ENCODE measurements around the gene LSM3. TPM values are rescaled to one million over a fixed set of nuclear protein-coding genes. Genes with fewer than 3 reads are reported as not detected.

The LSM3 gene
- total RNA-seq, 1 experiment from 2014 or later = 11.9 TPM

GRCh38 chr3:14159426-14159825 is 19.2 kb upstream of the LSM3 start:
- H3K4me1 ChIP-seq (ENCODE audit: control insufficient read depth, insufficient read depth, low read length) = no peaks in the 10 kb centered on the region
- BruUV-seq (replicated peaks) = no TSS peak
- H3K27me3 ChIP-seq (ENCODE audit: control insufficient read depth, insufficient read depth, low read length) = no peaks in the 10 kb centered on the region
- H3K27ac ChIP-seq (ENCODE audit: low read length) = no peak overlapping the region
- ChIA-PET CTCF (no interaction called here), POLR2A (no interaction called here)
- peaks cover 6% of the 10 kb centered on the region; the same call in 1 of the 2 replicates for H3K36me3 ChIP-seq (ENCODE audit: control insufficient read depth, insufficient read depth, low read length)
- DNase-seq (ENCODE audit: low read depth, low spot score) (no peak), ATAC-seq (no peak)
- no peaks in the 10 kb centered on the region; the same call in 1 of the 2 replicates for H3K9me3 ChIP-seq (ENCODE audit: control insufficient read depth, insufficient read depth, low read depth, low read length)
- TF ChIP-seq CTCF (IDR thresholded peaks at IDR 0.05) = no peak
- TF ChIP-seq POLR2AphosphoS5 (IDR thresholded peaks at IDR 0.05; ENCODE audit: low read depth, low read length) = no peak
- TF ChIP-seq SIN3A (IDR thresholded peaks at IDR 0.05; ENCODE audit: borderline replicate concordance, insufficient read depth, low read depth, low read length) = no peak
- TF ChIP-seq TCF7L2 (IDR thresholded peaks at IDR 0.05; ENCODE audit: low read depth, low read length) = no peak
- TF ChIP-seq REST (IDR thresholded peaks at IDR 0.05; ENCODE audit: insufficient read depth in 1 of 2, low read depth in 2 of 2, low read length in 1 of 2) = no peak
- in situ Hi-C loops (cut with HindIII; ENCODE audit: low pct_unique_long_range_greater_than_20kb, low sequenced_read_pairs) (no loop called here), intact Hi-C loops (cut with micrococcal nuclease; ENCODE audit: unreplicated experiment) (no loop called here)
- H3K4me3 ChIP-seq (ENCODE audit: low read depth in 2 of 2, low read length in 2 of 2) = no peak overlapping the region

- H3K4me3 ChIP-seq (ENCODE audit: low read depth in 2 of 2, low read length in 2 of 2) = no peak overlapping the region
- ATAC-seq (no peak), DNase-seq (ENCODE audit: low read depth, low spot score) (no peak)
- H3K27me3 ChIP-seq (ENCODE audit: control insufficient read depth, insufficient read depth, low read length) = no peaks in the 10 kb centered on the region
- TF ChIP-seq CTCF (IDR thresholded peaks at IDR 0.05) (no peak), REST (IDR thresholded peaks at IDR 0.05; ENCODE audit: insufficient read depth in 1 of 2, low read depth in 2 of 2, low read length in 1 of 2) (no peak), TCF7L2 (IDR thresholded peaks at IDR 0.05; ENCODE audit: low read depth, low read length) (no peak), POLR2AphosphoS5 (IDR thresholded peaks at IDR 0.05; ENCODE audit: low read depth, low read length) (no peak), SIN3A (IDR thresholded peaks at IDR 0.05; ENCODE audit: borderline replicate concordance, insufficient read depth, low read depth, low read length) (no peak)
- peaks cover 6% of the 10 kb centered on the region; the same call in 1 of the 2 replicates for H3K36me3 ChIP-seq (ENCODE audit: control insufficient read depth, insufficient read depth, low read length)
- intact Hi-C loops (cut with micrococcal nuclease; ENCODE audit: unreplicated experiment) (no loop called here), in situ Hi-C loops (cut with HindIII; ENCODE audit: low pct_unique_long_range_greater_than_20kb, low sequenced_read_pairs) (no loop called here)
- H3K4me1 ChIP-seq (ENCODE audit: control insufficient read depth, insufficient read depth, low read length) = no peaks in the 10 kb centered on the region
- H3K27ac ChIP-seq (ENCODE audit: low read length) = no peak overlapping the region
- BruUV-seq (replicated peaks) = no TSS peak
- H3K9me3 ChIP-seq (ENCODE audit: control insufficient read depth, insufficient read depth, low read depth, low read length) = no peaks in the 10 kb centered on the region; the same call in 1 of the 2 replicates
- ChIA-PET POLR2A (no interaction called here), CTCF (no interaction called here)
Measured at GRCh38 chr3:14161282-14161681, 17.3 kb upstream of the LSM3 start.
